Measurements from ENCODE around the gene MAN2B2.

Gene MAN2B2

DNA sequence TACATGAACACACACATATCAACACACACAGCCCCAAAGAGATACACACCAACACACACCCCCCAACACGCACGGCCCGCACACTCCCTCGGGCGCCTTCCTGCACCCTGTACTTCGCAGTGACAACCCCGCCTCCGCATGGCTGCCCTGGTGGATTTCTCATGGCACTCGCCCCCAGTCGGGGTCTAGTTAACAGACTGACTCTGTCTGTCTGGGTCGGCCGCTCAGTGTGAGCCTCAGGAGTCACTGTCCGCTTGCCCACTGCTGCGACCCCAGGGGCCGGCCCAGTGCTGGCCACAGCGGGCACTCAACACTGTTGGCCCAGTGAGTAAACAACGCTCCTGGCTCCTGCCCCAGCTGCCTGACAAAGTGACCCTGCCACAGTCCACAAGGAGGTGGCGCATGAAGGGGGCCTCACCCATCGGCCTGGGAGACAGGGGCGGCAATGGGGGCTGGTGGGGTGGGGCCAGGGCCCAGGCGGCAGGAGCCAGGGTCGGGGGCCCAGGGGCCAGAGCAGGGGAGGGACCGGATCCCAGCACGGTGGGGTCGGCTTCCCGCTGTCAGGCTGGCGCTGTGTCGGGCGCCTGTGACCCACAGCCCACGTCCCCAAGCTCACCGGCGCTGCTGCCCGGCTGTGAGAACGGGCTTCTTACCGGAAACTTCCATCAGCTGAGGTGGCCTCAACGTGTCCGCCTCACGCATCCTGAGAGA is 40.2 kb upstream of the MAN2B2 start:
- Histone ChIP-seq H2AFZ (ENCODE audit: low read depth, low read length, severe bottlenecking) (no peak overlapping the region), H3K27ac (ENCODE audit: low read depth, low read length) (no peak overlapping the region), H3K9me3 (ENCODE audit: insufficient read depth, low read length) (no peaks in the 10 kb centered on the region), H3K4me3 (ENCODE audit: insufficient read depth, low read length, poor library complexity, severe bottlenecking) (no peak overlapping the region), H3K4me2 (ENCODE audit: low read depth, low read length, poor library complexity, severe bottlenecking) (no peak overlapping the region), H3K79me2 (ENCODE audit: insufficient read depth, low read length) (no peaks in the 10 kb centered on the region), H3K27me3 (ENCODE audit: low read length) (no peaks in the 10 kb centered on the region), H3K9me2 (replicated peaks; ENCODE audit: insufficient read depth, low read length) (no peaks in the 10 kb centered on the region), H3K9ac (ENCODE audit: low read length) (no peak overlapping the region), H3K36me3 (ENCODE audit: low read length) (no peaks in the 10 kb centered on the region), H3F3A (ENCODE audit: insufficient read depth) (no peaks in the 10 kb centered on the region), H4K20me1 (ENCODE audit: low read depth, low read length) (no peaks in the 10 kb centered on the region)
- no peak for TF ChIP-seq EZH2phosphoT487 (conservative IDR thresholded peaks at IDR 0.05; ENCODE audit: low read length)
- TF ChIP-seq, protein P1, sequence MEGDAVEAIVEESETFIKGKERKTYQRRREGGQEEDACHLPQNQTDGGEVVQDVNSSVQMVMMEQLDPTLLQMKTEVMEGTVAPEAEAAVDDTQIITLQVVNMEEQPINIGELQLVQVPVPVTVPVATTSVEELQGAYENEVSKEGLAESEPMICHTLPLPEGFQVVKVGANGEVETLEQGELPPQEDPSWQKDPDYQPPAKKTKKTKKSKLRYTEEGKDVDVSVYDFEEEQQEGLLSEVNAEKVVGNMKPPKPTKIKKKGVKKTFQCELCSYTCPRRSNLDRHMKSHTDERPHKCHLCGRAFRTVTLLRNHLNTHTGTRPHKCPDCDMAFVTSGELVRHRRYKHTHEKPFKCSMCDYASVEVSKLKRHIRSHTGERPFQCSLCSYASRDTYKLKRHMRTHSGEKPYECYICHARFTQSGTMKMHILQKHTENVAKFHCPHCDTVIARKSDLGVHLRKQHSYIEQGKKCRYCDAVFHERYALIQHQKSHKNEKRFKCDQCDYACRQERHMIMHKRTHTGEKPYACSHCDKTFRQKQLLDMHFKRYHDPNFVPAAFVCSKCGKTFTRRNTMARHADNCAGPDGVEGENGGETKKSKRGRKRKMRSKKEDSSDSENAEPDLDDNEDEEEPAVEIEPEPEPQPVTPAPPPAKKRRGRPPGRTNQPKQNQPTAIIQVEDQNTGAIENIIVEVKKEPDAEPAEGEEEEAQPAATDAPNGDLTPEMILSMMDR (IDR thresholded peaks at IDR 0.05; ENCODE audit: insufficient read depth, low read length, poor library complexity, severe bottlenecking), result no peak

DNA sequence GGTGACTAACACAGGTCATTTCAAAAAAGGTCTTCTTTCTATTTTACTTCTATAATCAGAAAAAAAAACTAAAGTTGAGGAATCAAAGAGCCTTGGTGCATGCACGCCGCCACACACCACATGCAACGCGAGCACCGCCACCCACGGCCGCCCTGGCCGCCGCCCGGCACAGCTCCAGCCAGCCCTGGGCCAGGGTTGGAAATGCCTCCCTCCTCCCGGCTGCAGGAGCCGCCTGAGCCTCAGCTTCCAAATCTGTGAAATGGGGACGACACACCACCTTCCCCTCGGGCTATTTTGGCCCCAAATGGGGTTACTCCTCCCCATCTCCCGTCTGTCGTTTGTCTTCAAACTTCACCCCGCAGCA is 39.7 kb upstream of the MAN2B2 start:
- H3K27ac ChIP-seq (ENCODE audit: low read depth, low read length), result no peak overlapping the region
- no peaks in the 10 kb centered on the region for H4K20me1 ChIP-seq (ENCODE audit: low read depth, low read length)
- no peaks in the 10 kb centered on the region for H3K79me2 ChIP-seq (ENCODE audit: insufficient read depth, low read length)
- TF ChIP-seq, protein P1 (IDR thresholded peaks at IDR 0.05; ENCODE audit: insufficient read depth, low read length, poor library complexity, severe bottlenecking), result no peak
- no peak for TF ChIP-seq EZH2phosphoT487 (conservative IDR thresholded peaks at IDR 0.05; ENCODE audit: low read length)
- H3K4me2 ChIP-seq (ENCODE audit: low read depth, low read length, poor library complexity, severe bottlenecking), result no peak overlapping the region
- H3K9me3 ChIP-seq (ENCODE audit: insufficient read depth, low read length), result no peaks in the 10 kb centered on the region
- no peaks in the 10 kb centered on the region for H3K9me2 ChIP-seq (replicated peaks; ENCODE audit: insufficient read depth, low read length)
- H2AFZ ChIP-seq (ENCODE audit: low read depth, low read length, severe bottlenecking), result no peak overlapping the region
- H3K36me3 ChIP-seq (ENCODE audit: low read length), result no peaks in the 10 kb centered on the region
- no peaks in the 10 kb centered on the region for H3K27me3 ChIP-seq (ENCODE audit: low read length)
- H3K4me3 ChIP-seq (ENCODE audit: insufficient read depth, low read length, poor library complexity, severe bottlenecking), result no peak overlapping the region
- no peak overlapping the region for H3K9ac ChIP-seq (ENCODE audit: low read length)
- no peaks in the 10 kb centered on the region for H3F3A ChIP-seq (ENCODE audit: insufficient read depth)

DNA sequence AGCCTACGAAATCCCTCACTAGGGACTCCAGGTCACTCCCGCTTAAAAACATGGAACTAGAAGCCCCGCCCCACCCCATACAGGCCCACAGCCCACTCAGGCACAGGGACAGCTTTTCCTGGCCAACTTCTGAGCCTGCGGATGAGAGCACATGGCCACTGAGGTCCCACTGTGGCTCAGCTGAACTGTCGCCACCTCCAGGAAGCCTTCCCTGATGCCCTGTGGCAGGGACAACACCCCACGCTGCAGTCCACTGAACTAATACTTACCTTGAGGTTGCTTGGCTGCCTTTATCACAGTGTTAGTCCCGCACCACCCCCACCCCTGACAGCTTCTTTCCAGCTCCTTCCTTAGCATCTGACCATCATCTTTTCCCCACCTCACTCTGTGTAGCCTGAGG is 39.3 kb upstream of the MAN2B2 start:
- Histone ChIP-seq H3K79me2 (ENCODE audit: insufficient read depth, low read length) (no peaks in the 10 kb centered on the region), H3K4me3 (ENCODE audit: insufficient read depth, low read length, poor library complexity, severe bottlenecking) (no peak overlapping the region), H3K27ac (ENCODE audit: low read depth, low read length) (no peak overlapping the region), H3F3A (ENCODE audit: insufficient read depth) (no peaks in the 10 kb centered on the region), H3K9ac (ENCODE audit: low read length) (no peak overlapping the region), H4K20me1 (ENCODE audit: low read depth, low read length) (no peaks in the 10 kb centered on the region), H2AFZ (ENCODE audit: low read depth, low read length, severe bottlenecking) (no peak overlapping the region), H3K9me3 (ENCODE audit: insufficient read depth, low read length) (no peaks in the 10 kb centered on the region), H3K9me2 (replicated peaks; ENCODE audit: insufficient read depth, low read length) (no peaks in the 10 kb centered on the region), H3K36me3 (ENCODE audit: low read length) (no peaks in the 10 kb centered on the region), H3K27me3 (ENCODE audit: low read length) (no peaks in the 10 kb centered on the region), H3K4me2 (ENCODE audit: low read depth, low read length, poor library complexity, severe bottlenecking) (no peak overlapping the region)
- no peak for TF ChIP-seq EZH2phosphoT487 (conservative IDR thresholded peaks at IDR 0.05; ENCODE audit: low read length)
- TF ChIP-seq, protein P1 (IDR thresholded peaks at IDR 0.05; ENCODE audit: insufficient read depth, low read length, poor library complexity, severe bottlenecking), result no peak
